Liver (tissue), 3 donors: Measurements from ENCODE around the gene SPTBN4.

Experiments
- ATF3 ChIP-seq: IDR thresholded peaks from 2 replicates; pipeline ENCODE4 v1.6.1; 2016; ENCODE audit warnings: antibody characterized with exemption
- CTCF ChIP-seq: fragments of 150-350 bp; IDR thresholded peaks from 2 replicates; pipeline ENCODE4 v1.5.1; 2017; ENCODE audit warnings: improper control_type of control experiment, low read depth, low read length; ENCODE audit not compliant: missing input control
- FOXA1 ChIP-seq: IDR thresholded peaks from 2 replicates; pipeline ENCODE4 v1.6.1; 2016; ENCODE audit warnings: antibody characterized with exemption
- HNF4A ChIP-seq, 2 donors: conservative IDR thresholded peaks; 2 replicates each; pipeline ENCODE4 v1.6.1; 2016; ENCODE audit warnings: antibody characterized with exemption in 2 of 2, mild to moderate bottlenecking in 2 of 2
- JUND ChIP-seq, 2 donors: IDR thresholded peaks; 2 replicates each; pipeline ENCODE4 v1.6.1; 2016; ENCODE audit warnings: antibody characterized with exemption in 2 of 2
- RAD21 ChIP-seq, 2 donors: IDR thresholded peaks; 2 replicates each; pipeline ENCODE4 v1.6.1; 2016; ENCODE audit warnings: antibody characterized with exemption in 2 of 2, mild to moderate bottlenecking in 2 of 2
- RXRA ChIP-seq, 2 donors: IDR thresholded peaks; 2 replicates each; pipeline ENCODE4 v1.6.1; 2017 to 2018; ENCODE audit warnings: antibody characterized with exemption in 2 of 2, mild to moderate bottlenecking in 1 of 2
- TAF1 ChIP-seq: conservative IDR thresholded peaks from 2 replicates; pipeline ENCODE4 v1.6.1; 2016; ENCODE audit warnings: antibody characterized with exemption, mild to moderate bottlenecking
- YY1 ChIP-seq: IDR thresholded peaks from 2 replicates; pipeline ENCODE4 v1.6.1; 2016; ENCODE audit warnings: antibody characterized with exemption, mild to moderate bottlenecking
- ZBTB33 ChIP-seq: IDR thresholded peaks from 2 replicates; pipeline ENCODE4 v1.6.1; 2016; ENCODE audit warnings: antibody characterized with exemption
- TF ChIP-seq, protein P1 (sequence below): IDR thresholded peaks from 2 replicates; pipeline ENCODE4 v1.6.1; 2016; ENCODE audit warnings: antibody characterized with exemption
- TF ChIP-seq, protein P2 (sequence below): IDR thresholded peaks from 2 replicates; pipeline ENCODE4 v1.6.1; 2016; ENCODE audit warnings: antibody characterized with exemption, mild to moderate bottlenecking
- donor health status: healthy.
- donor health status: healthy.

GRCh38 chr19:40614622-40615411 lies 148.0 kb downstream of the SPTBN4 start:
- TF ChIP-seq, protein P1, sequence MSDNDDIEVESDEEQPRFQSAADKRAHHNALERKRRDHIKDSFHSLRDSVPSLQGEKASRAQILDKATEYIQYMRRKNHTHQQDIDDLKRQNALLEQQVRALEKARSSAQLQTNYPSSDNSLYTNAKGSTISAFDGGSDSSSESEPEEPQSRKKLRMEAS = no peak
- TF ChIP-seq CTCF (no peak), JUND (IDR thresholded peaks at IDR 0.05) (no peak), ATF3 (no peak), TAF1 (no peak), RAD21 (IDR thresholded peaks at IDR 0.05) (no peak), ZBTB33 (no peak), FOXA1 (no peak), YY1 (no peak), HNF4A (conservative IDR thresholded peaks at IDR 0.05) (no peak), RXRA (IDR thresholded peaks at IDR 0.05) (no peak)
- TF ChIP-seq, protein P2, sequence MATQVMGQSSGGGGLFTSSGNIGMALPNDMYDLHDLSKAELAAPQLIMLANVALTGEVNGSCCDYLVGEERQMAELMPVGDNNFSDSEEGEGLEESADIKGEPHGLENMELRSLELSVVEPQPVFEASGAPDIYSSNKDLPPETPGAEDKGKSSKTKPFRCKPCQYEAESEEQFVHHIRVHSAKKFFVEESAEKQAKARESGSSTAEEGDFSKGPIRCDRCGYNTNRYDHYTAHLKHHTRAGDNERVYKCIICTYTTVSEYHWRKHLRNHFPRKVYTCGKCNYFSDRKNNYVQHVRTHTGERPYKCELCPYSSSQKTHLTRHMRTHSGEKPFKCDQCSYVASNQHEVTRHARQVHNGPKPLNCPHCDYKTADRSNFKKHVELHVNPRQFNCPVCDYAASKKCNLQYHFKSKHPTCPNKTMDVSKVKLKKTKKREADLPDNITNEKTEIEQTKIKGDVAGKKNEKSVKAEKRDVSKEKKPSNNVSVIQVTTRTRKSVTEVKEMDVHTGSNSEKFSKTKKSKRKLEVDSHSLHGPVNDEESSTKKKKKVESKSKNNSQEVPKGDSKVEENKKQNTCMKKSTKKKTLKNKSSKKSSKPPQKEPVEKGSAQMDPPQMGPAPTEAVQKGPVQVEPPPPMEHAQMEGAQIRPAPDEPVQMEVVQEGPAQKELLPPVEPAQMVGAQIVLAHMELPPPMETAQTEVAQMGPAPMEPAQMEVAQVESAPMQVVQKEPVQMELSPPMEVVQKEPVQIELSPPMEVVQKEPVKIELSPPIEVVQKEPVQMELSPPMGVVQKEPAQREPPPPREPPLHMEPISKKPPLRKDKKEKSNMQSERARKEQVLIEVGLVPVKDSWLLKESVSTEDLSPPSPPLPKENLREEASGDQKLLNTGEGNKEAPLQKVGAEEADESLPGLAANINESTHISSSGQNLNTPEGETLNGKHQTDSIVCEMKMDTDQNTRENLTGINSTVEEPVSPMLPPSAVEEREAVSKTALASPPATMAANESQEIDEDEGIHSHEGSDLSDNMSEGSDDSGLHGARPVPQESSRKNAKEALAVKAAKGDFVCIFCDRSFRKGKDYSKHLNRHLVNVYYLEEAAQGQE = no peak
